Measurements from ENCODE around the gene OR4D11.

- no peak for TF ChIP-seq POLR2A (IDR thresholded peaks at IDR 0.05)
- TF ChIP-seq CTCF (IDR thresholded peaks at IDR 0.05), result no peak
Measured at GRCh38 chr11:59511675-59512074, 8.3 kb downstream of the OR4D11 start.
